Measurements from ENCODE around the gene KIF5B.

GRCh38 chr10:32048282-32048681 lies 7.9 kb downstream of the KIF5B start:
- TF ChIP-seq CTCF (conservative IDR thresholded peaks at IDR 0.05; ENCODE audit: low read depth, low read length) (no peak), EZH2 (IDR thresholded peaks at IDR 0.05; ENCODE audit: borderline replicate concordance, low read depth, low read length, poor library complexity, severe bottlenecking) (no peak)
